Muscle layer of colon (tissue), 2 donors: Measurements from ENCODE around the gene IKBKG.
"Not testable (repeated sequence)": the region's sequence is repeated elsewhere in the genome, so short reads cannot be mapped to it uniquely, and the experiment has no call there.

ENCODE experiments used
- H3K27ac ChIP-seq: one replicate; pipeline ENCODE4 v1.7.0; 2013; ENCODE audit warnings: low read depth, mild to moderate bottlenecking, low read length, moderate library complexity
- H3K27me3 ChIP-seq, 2 donors: one replicate each; pipeline ENCODE4 v1.7.0; 2013; ENCODE audit warnings: low read length in 2 of 2, mild to moderate bottlenecking in 2 of 2; ENCODE audit not compliant: insufficient read depth in 2 of 2, control insufficient read depth in 1 of 2
- H3K36me3 ChIP-seq: one replicate; pipeline ENCODE4 v1.7.0; 2013; ENCODE audit warnings: mild to moderate bottlenecking, low read length; ENCODE audit not compliant: insufficient read depth
- H3K4me1 ChIP-seq: one replicate; pipeline ENCODE4 v1.7.0; 2013; ENCODE audit warnings: mild to moderate bottlenecking, low read length; ENCODE audit not compliant: insufficient read depth
- H3K4me3 ChIP-seq, 2 donors: one replicate each; pipeline ENCODE4 v1.7.0; 2013; ENCODE audit warnings: low read length in 2 of 2, low read depth in 1 of 2, mild to moderate bottlenecking in 1 of 2, moderate library complexity in 1 of 2
- H3K9ac ChIP-seq: one replicate; pipeline ENCODE4 v1.7.0; 2013; ENCODE audit warnings: low read length
- H3K9me3 ChIP-seq: one replicate; pipeline ENCODE4 v1.7.0; 2013; ENCODE audit warnings: mild to moderate bottlenecking, low read length
- donor health status: abdominal sarcoma.
- donor health status: Adenocarcinoma of cecum.

IKBKG gene

GRCh38 chrX:154547245-154548027, at the start of gene IKBKG:
TSS of gene IKBKG (plus strand) at chrX:154547620. CDS start at chrX:154552003, 4,383 bp downstream.
- Histone ChIP-seq H3K27me3 (peaks cover 0 to 4% of the 10 kb centered on the region in 2 donors), H3K27ac (peak within 1 kb of the TSS; percentile 78), H3K4me3 (peak within 1 kb of the TSS; percentile 55 to 58), H3K36me3 (no peaks in the 10 kb centered on the region), H3K4me1 (no peaks in the 10 kb centered on the region), H3K9me3 (no peaks in the 10 kb centered on the region), H3K9ac (peak within 1 kb of the TSS; percentile 46)

DNA sequence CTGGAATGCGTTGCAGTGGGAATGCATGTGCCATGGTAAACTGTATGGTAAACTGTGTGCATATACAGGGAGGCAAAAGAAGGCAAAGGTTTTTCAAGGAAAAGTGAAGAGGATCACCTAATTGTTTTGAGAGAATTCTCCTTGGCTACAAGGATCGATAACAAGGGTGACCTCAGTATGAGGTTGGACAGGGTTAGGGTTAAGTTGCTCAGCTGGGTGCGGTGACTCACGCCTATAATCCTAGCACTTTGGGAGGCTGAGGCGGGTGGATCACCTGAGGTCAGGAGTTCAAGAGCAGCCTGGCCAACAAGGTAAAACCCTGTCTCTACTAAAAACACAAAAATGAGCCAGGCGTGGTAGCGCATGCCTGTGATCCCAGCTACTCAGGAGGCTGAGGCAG, 46.0 kb upstream of the IKBKG start:
- H3K27ac ChIP-seq, H3K9me3 ChIP-seq, H3K4me3 ChIP-seq, H3K4me1 ChIP-seq, H3K36me3 ChIP-seq, H3K9ac ChIP-seq, H3K27me3 ChIP-seq: not testable (repeated sequence)

DNA sequence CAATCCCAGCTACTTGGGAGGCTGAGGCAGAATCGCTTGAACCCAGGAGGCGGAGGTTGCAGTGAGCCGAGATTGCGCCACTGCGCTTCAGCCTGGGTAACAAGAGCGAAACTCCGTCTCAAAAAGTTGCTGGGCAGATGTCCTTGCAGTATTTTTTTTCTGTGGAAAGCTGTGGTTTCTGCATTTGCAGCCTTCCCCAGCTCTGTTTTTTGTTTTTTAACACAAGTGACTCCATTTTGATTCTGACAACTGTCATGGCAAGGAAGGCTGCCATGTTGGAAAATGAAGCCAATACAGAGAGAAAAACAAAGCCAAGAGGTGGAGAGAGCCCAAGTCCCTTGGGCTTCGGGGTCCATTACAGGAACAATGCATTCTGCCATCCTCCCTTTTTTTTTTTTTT, 45.3 kb upstream of the IKBKG start:
- H3K4me1 ChIP-seq = no peaks in the 10 kb centered on the region
- H3K36me3 ChIP-seq = no peaks in the 10 kb centered on the region
- peaks cover 0 to 7% of the 10 kb centered on the region in 2 donors for H3K27me3 ChIP-seq
- no peak overlapping the region for H3K9ac ChIP-seq
- no peak overlapping the region for H3K4me3 ChIP-seq
- H3K9me3 ChIP-seq = no peaks in the 10 kb centered on the region
- no peak overlapping the region for H3K27ac ChIP-seq

- Histone ChIP-seq H3K4me1 (no peaks in the 10 kb centered on the region), H3K27ac (no peak overlapping the region), H3K9me3 (no peaks in the 10 kb centered on the region)
Measured at GRCh38 chrX:154502989-154503388, 44.4 kb upstream of the IKBKG start.

DNA sequence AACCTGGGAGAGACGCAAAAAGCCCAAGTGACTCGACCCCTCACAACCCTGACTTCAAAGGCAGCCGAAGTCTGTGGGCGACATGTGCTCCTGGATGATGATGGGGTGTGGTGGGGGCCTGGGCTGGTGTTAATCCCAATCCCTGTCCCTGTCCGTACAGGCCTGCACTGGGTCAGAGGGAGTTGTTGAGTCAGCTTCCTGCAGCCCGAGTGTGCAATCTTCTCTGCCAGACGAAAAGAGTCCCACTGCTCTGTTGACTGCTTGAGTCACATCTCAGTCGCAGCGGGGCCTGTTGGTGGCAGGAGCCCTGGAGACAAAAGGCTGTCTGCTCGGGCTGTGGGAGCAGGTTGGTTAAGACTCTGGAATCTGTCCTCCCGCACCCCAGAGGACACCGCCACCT, 41.7 kb upstream of the IKBKG start:
- Histone ChIP-seq H3K27ac (no peak overlapping the region), H3K4me3 (no peak overlapping the region), H3K4me1 (no peaks in the 10 kb centered on the region), H3K27me3 (peaks cover 0 to 15% of the 10 kb centered on the region in 2 donors), H3K9ac (no peak overlapping the region), H3K36me3 (no peaks in the 10 kb centered on the region), H3K9me3 (no peaks in the 10 kb centered on the region)

More at GRCh38 chrX:154502989-154503388, 44.4 kb upstream of the IKBKG start:
- no peak overlapping the region for H3K9ac ChIP-seq
- peaks cover 0 to 15% of the 10 kb centered on the region in 2 donors for H3K27me3 ChIP-seq
- H3K36me3 ChIP-seq = no peaks in the 10 kb centered on the region
- H3K4me3 ChIP-seq = no peak overlapping the region

GRCh38 chrX:154506483-154507332, 40.7 kb upstream of the IKBKG start:
- no peaks in the 10 kb centered on the region for H3K36me3 ChIP-seq
- no peak overlapping the region for H3K4me3 ChIP-seq
- H3K9ac ChIP-seq = no peak overlapping the region
- H3K27me3 ChIP-seq = peaks cover 0 to 15% of the 10 kb centered on the region in 2 donors
- no peak overlapping the region for H3K27ac ChIP-seq
- no peaks in the 10 kb centered on the region for H3K9me3 ChIP-seq
- no peaks in the 10 kb centered on the region for H3K4me1 ChIP-seq

- Histone ChIP-seq H3K9me3 (no peaks in the 10 kb centered on the region), H3K9ac (no peak overlapping the region), H3K36me3 (no peaks in the 10 kb centered on the region), H3K4me1 (no peaks in the 10 kb centered on the region), H3K27ac (no peak overlapping the region), H3K4me3 (no peak overlapping the region), H3K27me3 (peaks cover 0 to 15% of the 10 kb centered on the region in 2 donors)
Measured at GRCh38 chrX:154507673-154508383, 39.6 kb upstream of the IKBKG start.

GRCh38 chrX:154508384-154508745, 39.1 kb upstream of the IKBKG start:
- peaks cover 0 to 15% of the 10 kb centered on the region in 2 donors for H3K27me3 ChIP-seq
- no peaks in the 10 kb centered on the region for H3K9me3 ChIP-seq
- no peaks in the 10 kb centered on the region for H3K4me1 ChIP-seq
- H3K9ac ChIP-seq = no peak overlapping the region
- H3K36me3 ChIP-seq = no peaks in the 10 kb centered on the region
- H3K4me3 ChIP-seq = no peak overlapping the region
- H3K27ac ChIP-seq = no peak overlapping the region

- no peaks in the 10 kb centered on the region for H3K36me3 ChIP-seq
- peaks cover 0 to 15% of the 10 kb centered on the region in 2 donors for H3K27me3 ChIP-seq
- no peaks in the 10 kb centered on the region for H3K4me1 ChIP-seq
- H3K4me3 ChIP-seq = no peak overlapping the region
- H3K9me3 ChIP-seq = no peaks in the 10 kb centered on the region
- no peak overlapping the region for H3K27ac ChIP-seq
- no peak overlapping the region for H3K9ac ChIP-seq
Measured at GRCh38 chrX:154509455-154509854, 38.0 kb upstream of the IKBKG start.

DNA sequence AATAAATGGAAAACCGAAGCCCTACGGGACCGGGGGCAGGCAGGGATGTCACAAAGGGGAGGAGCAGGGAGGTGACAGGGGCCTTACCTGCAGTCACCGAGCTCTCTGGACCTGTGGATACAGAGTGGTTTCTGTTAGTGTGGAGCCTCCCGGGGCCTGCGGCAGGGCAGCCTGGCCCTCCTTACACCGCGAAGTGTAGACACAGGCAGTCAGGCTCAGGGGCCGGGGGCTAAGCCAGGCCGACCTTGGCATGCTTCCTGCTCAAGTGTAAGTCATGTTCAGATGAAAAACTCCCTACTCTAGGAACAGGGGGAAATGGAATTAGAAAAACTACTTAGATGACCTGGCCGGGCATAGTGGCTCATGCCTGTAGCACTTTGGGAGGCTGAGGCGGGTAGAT, 35.7 kb upstream of the IKBKG start:
- Histone ChIP-seq H3K9me3 (no peaks in the 10 kb centered on the region), H3K36me3 (no peaks in the 10 kb centered on the region), H3K4me3 (no peak overlapping the region), H3K27me3 (peaks cover 0 to 10% of the 10 kb centered on the region in 2 donors), H3K27ac (no peak overlapping the region), H3K4me1 (peaks cover 7% of the 10 kb centered on the region), H3K9ac (no peak overlapping the region)

GRCh38 chrX:154512879-154513553, 34.4 kb upstream of the IKBKG start:
- Histone ChIP-seq H3K4me1 (peaks cover 7% of the 10 kb centered on the region), H3K27ac (no peak overlapping the region), H3K36me3 (no peaks in the 10 kb centered on the region)

More at GRCh38 chrX:154512879-154513553, 34.4 kb upstream of the IKBKG start:
- H3K4me3 ChIP-seq = no peak overlapping the region
- no peaks in the 10 kb centered on the region for H3K27me3 ChIP-seq
- H3K9me3 ChIP-seq = no peaks in the 10 kb centered on the region
- no peak overlapping the region for H3K9ac ChIP-seq
